Measurements from ENCODE around the gene VDR. TPM values are rescaled to one million over a fixed set of nuclear protein-coding genes. Genes with fewer than 3 reads are reported as not detected.

The VDR gene
- total and polyA plus RNA-seq, 12 donors = 6.9 to 80.1 (median 18.4) TPM

GRCh38 chr12:47944685-47945340, 40.0 kb upstream of the VDR start:
- WGBS, 4 donors = 80 to 93% (median 86%) methylated on average over 6 of the region's 6 CpGs
- intact Hi-C loops (cut with DNase I) = loop anchor here (10.0 kb wide), 2 partner anchors 200 to 230 kb away; no protein-coding TSS in a partner anchor
- Histone ChIP-seq H3K4me1 (replicated peaks in 1 of 2) (no peaks in the 10 kb centered on the region), H3K27ac (no peak overlapping the region), H3K9me3 (replicated peaks in 1 of 3) (no peaks in the 10 kb centered on the region), H3K4me3 (no peak overlapping the region), H3K27me3 (no peaks in the 10 kb centered on the region), H3K36me3 (replicated peaks in 1 of 2) (no peaks in the 10 kb centered on the region)
- no peak for DNase-seq
- no peak for TF ChIP-seq POLR2A (IDR thresholded peaks at IDR 0.05)
- TF ChIP-seq CTCF (IDR thresholded peaks at IDR 0.05) = no peak

- H3K27me3 ChIP-seq = no peaks in the 10 kb centered on the region
- 62 to 80% (median 65%) methylated on average over 9 to 12 of the region's 12 CpGs for WGBS, 4 donors
- intact Hi-C loops (cut with DNase I) = loop anchor here (10.0 kb wide), 2 partner anchors 199 to 229 kb away; no protein-coding TSS in a partner anchor
- peak; percentile 38 to 82 (median 53) for DNase-seq
- TF ChIP-seq POLR2A (IDR thresholded peaks at IDR 0.05) (no peak), CTCF (IDR thresholded peaks at IDR 0.05) (no peak)
- H3K9me3 ChIP-seq (replicated peaks in 1 of 3) = no peaks in the 10 kb centered on the region
- no peaks in the 10 kb centered on the region for H3K4me1 ChIP-seq (replicated peaks in 1 of 2)
- H3K36me3 ChIP-seq (replicated peaks in 1 of 2) = no peaks in the 10 kb centered on the region
- peak overlapping the region in 1 of 5 donors; percentile 49 for H3K27ac ChIP-seq
- H3K4me3 ChIP-seq = no peak overlapping the region
Observed at GRCh38 chr12:47943623-47944340, 39.0 kb upstream of the VDR start.

GRCh38 chr12:47942614-47943225, 37.9 kb upstream of the VDR start:
- H3K27me3 ChIP-seq = no peaks in the 10 kb centered on the region
- no peaks in the 10 kb centered on the region for H3K4me1 ChIP-seq (replicated peaks in 1 of 2)
- WGBS, 4 donors = 50 to 65% (median 64%) methylated on average over 16 to 31 of the region's 31 CpGs
- intact Hi-C loops (cut with DNase I) = loop anchor here (10.0 kb wide), 2 partner anchors 198 to 228 kb away; no protein-coding TSS in a partner anchor
- DNase-seq = no peak
- H3K27ac ChIP-seq = no peak overlapping the region
- no peak for TF ChIP-seq CTCF (IDR thresholded peaks at IDR 0.05)
- TF ChIP-seq POLR2A (IDR thresholded peaks at IDR 0.05) = no peak
- no peak overlapping the region for H3K4me3 ChIP-seq
- H3K9me3 ChIP-seq (replicated peaks in 1 of 3) = no peaks in the 10 kb centered on the region
- no peaks in the 10 kb centered on the region for H3K36me3 ChIP-seq (replicated peaks in 1 of 2)

All from adrenal gland (tissue), 12 donors.